Activated CD8-positive, alpha-beta memory T cell treated with anti-CD3 and anti-CD28 coated beads for 48 hours (primary cell): ENCODE data around the gene LY6G5B.

Experiments
- DNase-seq, 3 experiments: peaks; one replicate each; pipeline ENCODE4 v3.0.0-alpha.2; 2020; ENCODE audit warnings: low read depth in 2 of 3, low spot score in 2 of 3

LY6G5B gene

DNA sequence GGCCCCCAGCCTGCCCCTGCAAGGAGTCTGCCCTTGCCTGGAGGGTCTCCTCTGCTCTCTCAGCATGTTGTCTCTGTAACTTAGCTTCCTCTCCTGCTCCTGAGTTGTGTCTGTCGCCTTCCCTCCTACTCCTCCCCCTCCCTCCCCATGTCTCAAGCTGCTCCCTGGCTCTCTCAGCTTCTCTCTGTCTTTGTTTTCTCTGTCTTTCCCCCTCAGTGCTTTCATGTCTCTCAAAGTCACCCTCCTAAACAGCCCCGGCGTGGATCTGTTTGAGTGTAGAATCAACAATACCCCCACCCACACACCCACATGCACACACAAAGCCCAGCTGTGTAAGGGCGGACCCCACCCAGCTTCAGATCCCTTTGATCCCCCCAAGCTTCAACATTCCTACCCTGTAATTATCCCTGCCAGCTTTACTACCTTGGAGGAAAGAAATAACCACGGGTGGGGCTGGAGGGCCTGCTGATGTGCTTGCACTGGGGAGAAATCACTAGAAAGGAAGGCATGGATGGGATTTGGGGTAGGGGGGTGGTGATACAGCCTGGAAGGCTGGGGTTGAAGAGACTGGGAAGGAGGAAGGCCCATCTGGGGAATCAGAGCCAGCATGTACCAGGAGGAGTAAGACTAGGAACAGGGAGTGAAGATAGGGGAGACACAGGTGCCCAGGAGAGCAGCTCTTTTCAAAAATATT lies 44.4 kb downstream of the LY6G5B start:
- no peak for DNase-seq

DNA sequence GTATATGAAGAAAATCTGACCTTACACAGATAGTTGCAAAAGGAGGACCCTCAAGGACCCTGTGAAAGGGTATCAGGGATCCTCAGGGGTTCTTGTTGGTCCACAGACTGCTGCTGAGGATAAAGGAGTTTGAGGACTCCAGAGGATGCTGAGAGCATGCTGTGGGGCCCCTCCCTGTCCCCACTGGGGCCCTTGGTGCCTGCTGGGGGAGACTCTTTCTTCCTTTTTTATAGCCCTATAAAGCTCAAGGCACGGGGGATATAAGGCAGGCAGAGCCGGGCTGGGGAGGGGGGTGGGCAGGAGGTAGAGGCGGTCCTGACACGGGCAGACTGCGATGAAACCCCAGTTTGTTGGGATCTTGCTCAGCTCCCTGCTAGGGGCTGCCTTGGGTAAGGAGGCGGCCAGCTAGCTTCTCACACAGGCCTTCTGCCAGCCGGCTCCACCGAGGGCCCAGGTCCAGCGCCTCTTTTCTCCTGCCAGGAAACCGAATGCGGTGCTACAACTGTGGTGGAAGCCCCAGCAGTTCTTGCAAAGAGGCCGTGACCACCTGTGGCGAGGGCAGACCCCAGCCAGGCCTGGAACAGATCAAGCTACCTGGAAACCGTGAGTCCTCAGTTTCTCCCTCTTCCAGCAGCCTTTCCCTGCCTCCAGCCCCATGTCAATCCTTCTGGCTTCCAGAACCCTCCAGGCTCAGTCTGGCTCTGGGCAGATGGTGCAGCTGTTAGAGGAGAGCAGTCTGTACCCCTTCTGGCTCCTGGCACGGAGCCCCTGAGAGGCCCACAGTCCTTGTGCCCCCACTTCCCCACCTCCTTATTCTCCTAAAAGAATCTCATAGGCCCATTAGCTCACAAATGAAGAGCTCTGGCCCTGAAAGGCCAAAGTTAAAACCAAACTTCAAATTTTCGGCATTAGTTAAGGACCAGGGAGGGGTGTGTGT lies 45.5 kb downstream of the LY6G5B start, which contains the start of gene LY6G6D:
Gene LY6G6D, plus strand, starts transcription at position 327 of the 937 bp plus-strand sequence. Its CDS starts 8 bp downstream, at position 335.
- no peak for DNase-seq

GRCh38 chr6:31717499-31718222 lies 47.9 kb downstream of the LY6G5B start:
- no peak for DNase-seq

DNA sequence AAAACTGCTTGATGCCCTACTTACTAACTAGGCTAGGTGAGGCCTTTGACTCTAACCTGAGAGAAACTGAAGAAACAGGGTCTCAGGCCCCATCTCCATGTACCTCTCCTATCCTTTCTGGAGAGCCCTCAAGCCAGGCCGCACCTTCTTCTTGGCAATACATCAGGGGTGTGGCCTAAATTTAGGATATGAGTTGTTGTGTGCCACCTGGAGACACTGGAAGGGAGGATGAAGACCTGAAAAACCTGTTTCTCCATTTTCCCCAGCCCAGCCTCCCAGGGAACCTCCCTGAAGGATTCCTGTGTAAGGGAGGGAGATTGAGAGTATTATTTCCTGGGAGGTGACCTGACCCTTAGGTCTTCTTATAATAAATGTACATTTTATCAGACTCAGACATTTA lies 48.5 kb downstream of the LY6G5B start:
- DNase-seq: no peak

GRCh38 chr6:31719001-31719400 lies 49.2 kb downstream of the LY6G5B start:
- no peak for DNase-seq

DNA sequence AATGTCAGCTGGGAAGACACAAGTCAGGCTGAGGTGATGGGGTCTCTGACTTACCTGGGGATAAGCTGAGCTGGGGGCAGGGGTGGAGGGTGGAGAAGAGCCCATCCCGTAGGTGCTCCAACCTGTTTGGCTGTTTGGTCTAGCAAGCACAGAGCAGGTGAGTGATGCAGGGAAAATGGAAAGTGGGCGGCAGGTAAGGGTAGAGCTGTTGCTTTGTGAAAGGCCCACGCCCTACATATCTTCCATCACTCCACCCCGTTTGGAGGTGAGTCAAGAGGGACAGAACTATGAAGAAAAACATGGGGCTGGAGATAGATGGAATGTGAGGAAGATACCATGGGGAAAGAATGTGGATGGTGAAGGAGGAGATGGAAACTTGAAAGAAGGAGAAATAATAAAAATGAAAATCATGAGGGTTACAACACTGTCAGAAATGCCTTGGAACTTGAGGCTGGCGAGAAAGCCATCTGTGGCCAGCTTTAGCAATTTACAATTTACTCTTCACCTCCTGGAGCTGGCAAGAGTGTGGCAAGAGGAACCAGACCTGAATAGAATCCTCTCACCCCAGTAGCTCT lies 50.5 kb downstream of the LY6G5B start:
- no peak for DNase-seq

GRCh38 chr6:31721351-31722020 lies 51.7 kb downstream of the LY6G5B start, which contains the start of gene LY6G6C:
Gene LY6G6C, minus strand, starts transcription at chr6:31721746. Its CDS starts 67 bp downstream, at chr6:31721679.
- no peak for DNase-seq

- no peak for DNase-seq
These were observed 52.4 kb downstream of the LY6G5B start for GRCh38 chr6:31722173-31722572.
